Caco-2 (cell line): ENCODE data around the gene NEURL2. TPM values are rescaled to one million over a fixed set of nuclear protein-coding genes. Genes with fewer than 3 reads are reported as not detected.
A peak's percentile ranks its signal among the peaks of the same experiment; 100 is the strongest.

Experiments used
- BruUV-seq: library from RNA; stranded (reverse); fragments of 400-500 nt; replicated peaks from 2 replicates; lab custom pipeline; 2021; lab: Mats Ljungman, UMichigan
- CTCF ChIA-PET: fragments of 300-600 bp; sonication (Branson Sonifier 250); formaldehyde crosslinking; loops from one replicate; lab custom pipeline; 2022; ENCODE audit warnings: antibody characterized with exemption; lab: Charles Lee
- POLR2A ChIA-PET: fragments of 300-600 bp; sonication (Branson Sonifier 250); formaldehyde crosslinking; loops from one replicate; lab custom pipeline; 2022; ENCODE audit warnings: antibody characterized with exemption; lab: Charles Lee
- DNase-seq, 2 experiments: peaks; one replicate each; pipeline versions ENCODE4 v3.0.0 to v3.0.0-alpha.2; 2020 to 2022
- H3K27me3 ChIP-seq: replicated peaks from 2 replicates; pipeline ENCODE4 v1.6.0; 2011; ENCODE audit warnings: low read length; ENCODE audit not compliant: control insufficient read depth, insufficient read depth
- H3K36me3 ChIP-seq: 2 replicates; pipeline ENCODE4 v1.5.1; 2011; ENCODE audit warnings: low read length; ENCODE audit not compliant: control insufficient read depth, insufficient read depth
- H3K4me1 ChIP-seq: fragments of 250-450 bp; sonication (Bioruptor Pico); 2 replicates; pipeline ENCODE4 v1.5.1; 2020; ENCODE audit warnings: mild to moderate bottlenecking
- H3K4me3 ChIP-seq: 2 replicates; pipeline ENCODE4 v1.5.1; 2011; ENCODE audit warnings: low read depth, mild to moderate bottlenecking, control low read depth, low read length
- H3K9me3 ChIP-seq: fragments of 250-450 bp; sonication (Bioruptor Pico); 2 replicates; pipeline ENCODE4 v1.5.1; 2020; ENCODE audit warnings: mild to moderate bottlenecking, moderate library complexity
- H3K27ac Mint-ChIP-seq: one replicate; pipeline ENCODE4 v1.8.0; 2022; ENCODE audit warnings: mixed read lengths; ENCODE audit not compliant: unreplicated experiment
- H3K27me3 Mint-ChIP-seq: one replicate; pipeline ENCODE4 v1.8.0; 2022; ENCODE audit warnings: mixed read lengths; ENCODE audit not compliant: insufficient read depth, unreplicated experiment
- H3K36me3 Mint-ChIP-seq: one replicate; pipeline ENCODE4 v1.8.0; 2022; ENCODE audit warnings: mild to moderate bottlenecking, mixed read lengths; ENCODE audit not compliant: insufficient read depth, unreplicated experiment
- H3K4me1 Mint-ChIP-seq: one replicate; pipeline ENCODE4 v1.8.0; 2022; ENCODE audit warnings: low read depth, mixed read lengths; ENCODE audit not compliant: unreplicated experiment
- H3K4me3 Mint-ChIP-seq: one replicate; pipeline ENCODE4 v1.8.0; 2022; ENCODE audit warnings: mild to moderate bottlenecking, moderate library complexity, mixed read lengths; ENCODE audit not compliant: unreplicated experiment
- H3K9me3 Mint-ChIP-seq: one replicate; pipeline ENCODE4 v1.8.0; 2022; ENCODE audit warnings: mixed read lengths; ENCODE audit not compliant: unreplicated experiment
- CTCF ChIP-seq, 2 experiments: fragments of 200-600 bp in 1 of 2; IDR thresholded peaks; 1 replicate in 1 of 2; 2 replicates in 1 of 2; pipeline versions ENCODE4 v1.5.1 to v1.8.0; 2011 to 2022; ENCODE audit warnings: antibody characterized with exemption in 1 of 2, control low read depth in 1 of 2, inconsistent platforms in 1 of 2, low read depth in 1 of 2, low read length in 1 of 2, mild to moderate bottlenecking in 1 of 2, moderate library complexity in 1 of 2; ENCODE audit not compliant: insufficient read depth in 1 of 2, severe bottlenecking in 1 of 2, unreplicated experiment in 1 of 2
- intact Hi-C: fragments of 100-400 bp; cut with micrococcal nuclease; formaldehyde crosslinking; loops from one replicate; pipeline ENCODE4 v1.10.0; 2022; ENCODE audit not compliant: unreplicated experiment
- total RNA-seq: library from RNA; stranded (reverse); gene quantifications from 2 replicates; pipeline ENCODE4 v1.2.3, GENCODE V29; 2022

Gene NEURL2
- total RNA-seq, 1 experiment from 2014 or later: 12.6 TPM

- no peak for DNase-seq
- no peaks in the 10 kb centered on the region for H3K9me3 Mint-ChIP-seq
- intact Hi-C loops: loop anchor here (1.0 kb wide), 6 partner anchors 23 to 443 kb away; partner anchors contain the start of genes SNX21, UBE2C and ZSWIM1
- H3K4me3 ChIP-seq: peak overlapping the region; percentile 65
- no TSS peak for BruUV-seq
- H3K9me3 ChIP-seq: no peaks in the 10 kb centered on the region
- H3K36me3 Mint-ChIP-seq: peaks cover 22% of the 10 kb centered on the region
- POLR2A ChIA-PET: interaction anchor here (1.2 to 1.7 kb wide), 2 partner anchors 77 to 115 kb away, joined by 3 to 5 read pairs; partner anchors contain the start of genes PCIF1 and ZNF335
- no peaks in the 10 kb centered on the region for H3K27me3 Mint-ChIP-seq
- TF ChIP-seq CTCF (IDR thresholded peaks at IDR 0.05; ENCODE audit: insufficient read depth in 1 of 2, low read depth in 1 of 2, low read length in 1 of 2, severe bottlenecking in 1 of 2, unreplicated experiment in 1 of 2): no peak
- peaks cover 17% of the 10 kb centered on the region for H3K4me1 ChIP-seq
- H3K4me1 Mint-ChIP-seq: peaks cover 19% of the 10 kb centered on the region
- no peaks in the 10 kb centered on the region for H3K36me3 ChIP-seq
- peak overlapping the region; percentile 85 for H3K27ac Mint-ChIP-seq
- H3K4me3 Mint-ChIP-seq: peak overlapping the region; percentile 95
- CTCF ChIA-PET: interaction anchor here (0.6 to 1.3 kb wide), 2 partner anchors 87 to 562 kb away, joined by 4 read pairs; no protein-coding TSS in a partner anchor
- H3K27me3 ChIP-seq: no peaks in the 10 kb centered on the region
Measured at GRCh38 chr20:45857882-45858216, 33.2 kb downstream of the NEURL2 start.

- CTCF ChIA-PET: interaction anchor here (0.6 to 1.3 kb wide), 4 partner anchors 33 to 562 kb away, joined by 3 to 4 read pairs (median 4); partner anchors contain the start of genes CTSA and NEURL2
- H3K27me3 Mint-ChIP-seq: no peaks in the 10 kb centered on the region
- peak within 1 kb of the TSS; percentile 95 for H3K4me3 Mint-ChIP-seq
- Histone ChIP-seq H3K9me3 (no peaks in the 10 kb centered on the region), H3K4me1 (peaks cover 17% of the 10 kb centered on the region), H3K36me3 (no peaks in the 10 kb centered on the region), H3K27me3 (no peaks in the 10 kb centered on the region), H3K4me3 (peak within 1 kb of the TSS; percentile 65)
- peak; percentile 100 for DNase-seq
- H3K27ac Mint-ChIP-seq: peak within 1 kb of the TSS; percentile 85
- peaks cover 23% of the 10 kb centered on the region for H3K36me3 Mint-ChIP-seq
- POLR2A ChIA-PET: interaction anchor here (0.6 to 1.7 kb wide), 5 partner anchors 24 to 309 kb away, joined by 3 to 7 read pairs (median 4); partner anchors contain the start of genes PCIF1, SNX21 and ZNF335
- H3K9me3 Mint-ChIP-seq: no peaks in the 10 kb centered on the region
- H3K4me1 Mint-ChIP-seq: peaks cover 19% of the 10 kb centered on the region
- no peak for TF ChIP-seq CTCF (IDR thresholded peaks at IDR 0.05; ENCODE audit: insufficient read depth in 1 of 2, low read depth in 1 of 2, low read length in 1 of 2, severe bottlenecking in 1 of 2, unreplicated experiment in 1 of 2)
- BruUV-seq: no TSS peak
- intact Hi-C loops: loop anchor here (1.0 kb wide), 6 partner anchors 24 to 442 kb away; partner anchors contain the start of genes SNX21, UBE2C and ZSWIM1
Measured at GRCh38 chr20:45857114-45857881, 33.7 kb downstream of the NEURL2 start, which contains the start of the genes ACOT8 and ZSWIM3. ACOT8 (minus strand) TSS chr20:45857392; CDS start chr20:45857315, 77 bp downstream. ZSWIM3 (plus strand) TSS chr20:45857614; CDS start chr20:45857826, 212 bp downstream.

- Mint-ChIP-seq H3K36me3 (peaks cover 26% of the 10 kb centered on the region), H3K4me3 (no peak overlapping the region), H3K27me3 (no peaks in the 10 kb centered on the region), H3K4me1 (peaks cover 6% of the 10 kb centered on the region), H3K9me3 (no peaks in the 10 kb centered on the region), H3K27ac (no peak overlapping the region)
- H3K4me3 ChIP-seq: no peak overlapping the region
- H3K27me3 ChIP-seq: no peaks in the 10 kb centered on the region
- intact Hi-C loops: no loop called here
- no peaks in the 10 kb centered on the region for H3K36me3 ChIP-seq
- ChIA-PET POLR2A (no interaction called here), CTCF (no interaction called here)
- no peak for TF ChIP-seq CTCF (IDR thresholded peaks at IDR 0.05; ENCODE audit: insufficient read depth in 1 of 2, low read depth in 1 of 2, low read length in 1 of 2, severe bottlenecking in 1 of 2, unreplicated experiment in 1 of 2)
- H3K9me3 ChIP-seq: no peaks in the 10 kb centered on the region
- BruUV-seq: no TSS peak
- peaks cover 11% of the 10 kb centered on the region for H3K4me1 ChIP-seq
- no peak for DNase-seq
Measured at GRCh38 chr20:45853484-45853883, 37.5 kb downstream of the NEURL2 start.
